ENCODE data around the gene SLC2A1. TPM values are rescaled to one million over a fixed set of nuclear protein-coding genes. Genes with fewer than 3 reads are reported as not detected.

Gene SLC2A1
- total RNA-seq, 6 experiments from 2014 or later: 89.7 to 174 (median 105) TPM

- H3K36me3 Mint-ChIP-seq (ENCODE audit: low read depth): no peaks in the 10 kb centered on the region
- H3K9me3 Mint-ChIP-seq: no peaks in the 10 kb centered on the region
- peak overlapping the region; percentile 64 for H3K4me3 Mint-ChIP-seq
- H3K27me3 Mint-ChIP-seq (ENCODE audit: insufficient read depth): peaks cover 2% of the 10 kb centered on the region; the same call in 1 of the 2 replicates
- DNase-seq: peak; percentile 89
- no peak for TF ChIP-seq CTCF (IDR thresholded peaks at IDR 0.05)
- peaks cover 50% of the 10 kb centered on the region for H3K4me1 Mint-ChIP-seq (ENCODE audit: low read depth)
- peak overlapping the region; percentile 93 for H3K27ac Mint-ChIP-seq
Measured at GRCh38 chr1:42966688-42967612, 8.3 kb upstream of the SLC2A1 start.

GRCh38 chr1:42965378-42965777 is 6.7 kb upstream of the SLC2A1 start:
- Mint-ChIP-seq H3K4me3 (no peak overlapping the region), H3K9me3 (no peaks in the 10 kb centered on the region)

GRCh38 chr1:42964044-42964812 is 5.6 kb upstream of the SLC2A1 start:
- no peaks in the 10 kb centered on the region for H3K36me3 Mint-ChIP-seq (ENCODE audit: low read depth)
- TF ChIP-seq CTCF (IDR thresholded peaks at IDR 0.05): no peak
- H3K4me3 Mint-ChIP-seq: no peak overlapping the region; the same call in 1 of the 2 replicates
- H3K4me1 Mint-ChIP-seq (ENCODE audit: low read depth): peaks cover 65% of the 10 kb centered on the region
- no peaks in the 10 kb centered on the region for H3K9me3 Mint-ChIP-seq
- no peak for DNase-seq
- H3K27ac Mint-ChIP-seq: peak overlapping the region; percentile 72; the same call in 1 of the 2 replicates
- H3K27me3 Mint-ChIP-seq (ENCODE audit: insufficient read depth): peaks cover 4% of the 10 kb centered on the region; the same call in 1 of the 2 replicates

More at GRCh38 chr1:42965378-42965777, 6.7 kb upstream of the SLC2A1 start:
- Mint-ChIP-seq H3K4me1 (ENCODE audit: low read depth) (peaks cover 60% of the 10 kb centered on the region), H3K27ac (no peak overlapping the region), H3K36me3 (ENCODE audit: low read depth) (no peaks in the 10 kb centered on the region), H3K27me3 (ENCODE audit: insufficient read depth) (peaks cover 4% of the 10 kb centered on the region; the same call in 1 of the 2 replicates)
- no peak for TF ChIP-seq CTCF (IDR thresholded peaks at IDR 0.05)
- DNase-seq: no peak

- TF ChIP-seq CTCF (IDR thresholded peaks at IDR 0.05): no peak
Measured at GRCh38 chr1:42963378-42964043, 4.8 kb upstream of the SLC2A1 start.

More at GRCh38 chr1:42963378-42964043, 4.8 kb upstream of the SLC2A1 start:
- Mint-ChIP-seq H3K27me3 (ENCODE audit: insufficient read depth) (peaks cover 6% of the 10 kb centered on the region), H3K9me3 (no peaks in the 10 kb centered on the region), H3K36me3 (ENCODE audit: low read depth) (no peaks in the 10 kb centered on the region), H3K4me3 (peak overlapping the region; percentile 75), H3K27ac (peak overlapping the region; percentile 72), H3K4me1 (ENCODE audit: low read depth) (peaks cover 66% of the 10 kb centered on the region)
- peak; percentile 74 for DNase-seq

Data from HFFc6 (cell line).